Liver (tissue), 3 donors: Measurements from ENCODE around the gene SHFL.

ENCODE experiments used
- CTCF ChIP-seq: fragments of 150-350 bp; IDR thresholded peaks from 2 replicates; pipeline ENCODE4 v1.5.1; 2017; ENCODE audit warnings: improper control_type of control experiment, low read depth, low read length; ENCODE audit not compliant: missing input control
- EGR1 ChIP-seq, 2 donors: IDR thresholded peaks; 2 replicates each; pipeline ENCODE4 v1.6.1; 2016 to 2018; ENCODE audit warnings: antibody characterized with exemption in 2 of 2, low read depth in 2 of 2
- RXRA ChIP-seq, 2 donors: IDR thresholded peaks; 2 replicates each; pipeline ENCODE4 v1.6.1; 2017 to 2018; ENCODE audit warnings: antibody characterized with exemption in 2 of 2, mild to moderate bottlenecking in 1 of 2
- donor health status: healthy.
- donor health status: healthy.

GRCh38 chr19:10115392-10116084 is 29.4 kb downstream of the SHFL start:
- TF ChIP-seq CTCF = no peak
- TF ChIP-seq EGR1 (IDR thresholded peaks at IDR 0.05; ENCODE audit: low read depth in 2 of 2) = no peak
- TF ChIP-seq RXRA (IDR thresholded peaks at IDR 0.05) = no peak
